GOT3 (cell line): ENCODE measurements around the gene MSRB3.

Source experiments
- DNase-seq: peaks from one replicate; lab custom pipeline; 2025; ENCODE audit warnings: mixed read lengths; lab: John Stamatoyannopoulos, UW

The MSRB3 gene

GRCh38 chr12:65497660-65498059 is 219.2 kb downstream of the MSRB3 start:
- DNase-seq: no peak

GRCh38 chr12:65499167-65499566 is 220.7 kb downstream of the MSRB3 start:
- DNase-seq: no peak

- DNase-seq: no peak
Observed at GRCh38 chr12:65500091-65500900, 221.8 kb downstream of the MSRB3 start.

GRCh38 chr12:65501093-65501621 is 222.7 kb downstream of the MSRB3 start:
- DNase-seq: no peak

- no peak for DNase-seq
Observed at GRCh38 chr12:65501935-65502334, 223.5 kb downstream of the MSRB3 start.

GRCh38 chr12:65504417-65504816 is 225.9 kb downstream of the MSRB3 start:
- no peak for DNase-seq

- no peak for DNase-seq
Observed at GRCh38 chr12:65505386-65506121, 227.1 kb downstream of the MSRB3 start.

- DNase-seq: no peak
Observed at GRCh38 chr12:65508276-65509035, 230.0 kb downstream of the MSRB3 start.

GRCh38 chr12:65510007-65510406 is 231.5 kb downstream of the MSRB3 start:
- DNase-seq: no peak

GRCh38 chr12:65510584-65511050 is 232.1 kb downstream of the MSRB3 start:
- DNase-seq: no peak

GRCh38 chr12:65511134-65511834 is 232.8 kb downstream of the MSRB3 start:
- DNase-seq: no peak

- DNase-seq: no peak
Observed at GRCh38 chr12:65511912-65512311, 233.4 kb downstream of the MSRB3 start.
